ENCODE results near the gene RPH3AL.

DNA sequence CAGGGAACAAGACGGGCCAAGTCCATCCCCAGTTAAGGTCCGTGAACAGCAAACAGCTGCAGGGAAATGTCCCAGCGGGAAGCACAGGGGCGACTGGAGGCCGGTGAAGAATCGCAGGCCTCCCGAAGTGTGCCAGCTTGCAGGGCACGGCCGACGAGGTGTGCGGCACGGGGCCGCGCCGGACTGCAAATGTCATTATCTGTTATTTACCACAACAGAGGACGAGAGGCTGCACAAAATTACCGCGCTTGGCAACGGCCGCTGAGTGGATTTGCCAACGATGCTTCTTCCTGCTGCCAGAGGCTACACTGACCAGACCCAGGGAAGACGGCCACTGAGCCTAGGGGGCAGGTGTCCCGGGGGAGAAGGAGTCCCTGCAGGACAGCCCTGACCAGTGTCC, 53.1 kb downstream of the RPH3AL start:
- TF ChIP-seq, protein P1, sequence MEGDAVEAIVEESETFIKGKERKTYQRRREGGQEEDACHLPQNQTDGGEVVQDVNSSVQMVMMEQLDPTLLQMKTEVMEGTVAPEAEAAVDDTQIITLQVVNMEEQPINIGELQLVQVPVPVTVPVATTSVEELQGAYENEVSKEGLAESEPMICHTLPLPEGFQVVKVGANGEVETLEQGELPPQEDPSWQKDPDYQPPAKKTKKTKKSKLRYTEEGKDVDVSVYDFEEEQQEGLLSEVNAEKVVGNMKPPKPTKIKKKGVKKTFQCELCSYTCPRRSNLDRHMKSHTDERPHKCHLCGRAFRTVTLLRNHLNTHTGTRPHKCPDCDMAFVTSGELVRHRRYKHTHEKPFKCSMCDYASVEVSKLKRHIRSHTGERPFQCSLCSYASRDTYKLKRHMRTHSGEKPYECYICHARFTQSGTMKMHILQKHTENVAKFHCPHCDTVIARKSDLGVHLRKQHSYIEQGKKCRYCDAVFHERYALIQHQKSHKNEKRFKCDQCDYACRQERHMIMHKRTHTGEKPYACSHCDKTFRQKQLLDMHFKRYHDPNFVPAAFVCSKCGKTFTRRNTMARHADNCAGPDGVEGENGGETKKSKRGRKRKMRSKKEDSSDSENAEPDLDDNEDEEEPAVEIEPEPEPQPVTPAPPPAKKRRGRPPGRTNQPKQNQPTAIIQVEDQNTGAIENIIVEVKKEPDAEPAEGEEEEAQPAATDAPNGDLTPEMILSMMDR (IDR thresholded peaks at IDR 0.05; ENCODE audit: low read depth, low read length) = no peak
- TF ChIP-seq POLR2A (IDR thresholded peaks at IDR 0.05; ENCODE audit: extremely low read depth, insufficient read length) (no peak), MYC (IDR thresholded peaks at IDR 0.05; ENCODE audit: low read depth, low read length) (no peak)

Data from NB4 (cell line).